Suprapubic skin (tissue), 4 donors: ENCODE results near the gene CCDC137. TPM values are rescaled to one million over a fixed set of nuclear protein-coding genes. Genes with fewer than 3 reads are reported as not detected.

Source experiments
- DNase-seq, 2 donors: peaks; one replicate each; pipeline ENCODE4 v3.0.0-alpha.2; 2019; ENCODE audit warnings: low spot score in 2 of 2
- H3K27ac ChIP-seq: fragments of 200-600 bp; sonication (generic); one replicate; pipeline ENCODE4 v1.5.1; 2019
- H3K27me3 ChIP-seq: fragments of 200-600 bp; sonication (generic); one replicate; pipeline ENCODE4 v1.5.1; 2019
- H3K36me3 ChIP-seq: fragments of 200-600 bp; sonication (generic); one replicate; pipeline ENCODE4 v1.5.1; 2019
- H3K4me1 ChIP-seq: fragments of 200-600 bp; sonication (generic); one replicate; pipeline ENCODE4 v1.5.1; 2019
- H3K4me3 ChIP-seq: fragments of 200-600 bp; sonication (generic); one replicate; pipeline ENCODE4 v1.5.1; 2019; ENCODE audit warnings: mild to moderate bottlenecking
- H3K9me3 ChIP-seq: fragments of 200-600 bp; sonication (generic); one replicate; pipeline ENCODE4 v1.5.1; 2019
- EP300 ChIP-seq: sonication (generic); formaldehyde crosslinking; IDR thresholded peaks from one replicate; pipeline ENCODE4 v1.6.1; 2017; ENCODE audit warnings: antibody characterized with exemption
- POLR2A ChIP-seq, 2 donors: fragments of 450-650 bp; IDR thresholded peaks; one replicate each; pipeline ENCODE4 v1.6.1; 2017; ENCODE audit warnings: antibody characterized with exemption in 2 of 2, mild to moderate bottlenecking in 2 of 2, moderate library complexity in 2 of 2
- POLR2AphosphoS5 ChIP-seq, 3 donors: sonication (generic); formaldehyde crosslinking; IDR thresholded peaks; one replicate each; pipeline ENCODE4 v1.6.1; 2017; ENCODE audit warnings: antibody characterized with exemption in 3 of 3
- WGBS: methylation state at CpG from one replicate; pipeline ENCODE4 v1.1.5; 2018; 5-methylcytosine and 5-hydroxymethylcytosine counted together
- total RNA-seq, 4 donors: library from RNA; depleted of rRNA; stranded (reverse); fragments of >200 nt; gene quantifications; one replicate each; pipeline ENCODE4 v1.1.0, GENCODE V29; 2016
- TF ChIP-seq, protein P1 (sequence below), 2 donors: fragments of 200-600 bp in 1 of 2; fragments of 450-650 bp in 1 of 2; sonication (generic) in 1 of 2; IDR thresholded peaks; one replicate each; pipeline ENCODE4 v1.5.1; 2016 to 2019; ENCODE audit warnings: antibody characterized with exemption in 2 of 2, mild to moderate bottlenecking in 1 of 2, moderate library complexity in 1 of 2

Gene CCDC137
- total RNA-seq, 4 donors from 2014 or later = 14.9 to 29.8 (median 24.5) TPM

DNA sequence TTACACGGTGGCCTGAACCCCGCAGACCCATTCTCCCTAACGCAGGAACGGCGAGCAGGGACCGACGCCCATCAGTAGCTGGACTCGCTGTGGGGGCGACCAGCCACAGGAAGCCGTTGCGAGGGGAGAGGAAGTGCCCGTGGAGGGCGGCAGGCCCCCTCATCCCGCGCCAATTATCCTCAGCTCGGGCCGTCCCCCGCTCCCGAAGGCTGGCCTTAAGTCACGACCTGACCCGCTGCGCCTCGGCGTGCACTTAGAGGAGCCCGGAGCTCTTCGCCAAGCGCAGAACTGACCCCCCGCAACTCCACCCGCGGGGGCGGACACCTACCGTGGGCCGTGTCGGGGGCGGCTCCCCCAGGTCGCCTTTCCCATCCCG, 16.7 kb downstream of the CCDC137 start:
- no peak for DNase-seq
- H3K4me1 ChIP-seq = peaks cover 36% of the 10 kb centered on the region
- no peak for TF ChIP-seq POLR2A (IDR thresholded peaks at IDR 0.05)
- H3K27ac ChIP-seq = peak overlapping the region; percentile 93
- H3K9me3 ChIP-seq = no peaks in the 10 kb centered on the region
- peak overlapping the region; percentile 70 for H3K4me3 ChIP-seq
- WGBS = 0% methylated on average over 11 of the region's 37 CpGs
- H3K27me3 ChIP-seq = no peaks in the 10 kb centered on the region
- peaks cover 29% of the 10 kb centered on the region for H3K36me3 ChIP-seq

DNA sequence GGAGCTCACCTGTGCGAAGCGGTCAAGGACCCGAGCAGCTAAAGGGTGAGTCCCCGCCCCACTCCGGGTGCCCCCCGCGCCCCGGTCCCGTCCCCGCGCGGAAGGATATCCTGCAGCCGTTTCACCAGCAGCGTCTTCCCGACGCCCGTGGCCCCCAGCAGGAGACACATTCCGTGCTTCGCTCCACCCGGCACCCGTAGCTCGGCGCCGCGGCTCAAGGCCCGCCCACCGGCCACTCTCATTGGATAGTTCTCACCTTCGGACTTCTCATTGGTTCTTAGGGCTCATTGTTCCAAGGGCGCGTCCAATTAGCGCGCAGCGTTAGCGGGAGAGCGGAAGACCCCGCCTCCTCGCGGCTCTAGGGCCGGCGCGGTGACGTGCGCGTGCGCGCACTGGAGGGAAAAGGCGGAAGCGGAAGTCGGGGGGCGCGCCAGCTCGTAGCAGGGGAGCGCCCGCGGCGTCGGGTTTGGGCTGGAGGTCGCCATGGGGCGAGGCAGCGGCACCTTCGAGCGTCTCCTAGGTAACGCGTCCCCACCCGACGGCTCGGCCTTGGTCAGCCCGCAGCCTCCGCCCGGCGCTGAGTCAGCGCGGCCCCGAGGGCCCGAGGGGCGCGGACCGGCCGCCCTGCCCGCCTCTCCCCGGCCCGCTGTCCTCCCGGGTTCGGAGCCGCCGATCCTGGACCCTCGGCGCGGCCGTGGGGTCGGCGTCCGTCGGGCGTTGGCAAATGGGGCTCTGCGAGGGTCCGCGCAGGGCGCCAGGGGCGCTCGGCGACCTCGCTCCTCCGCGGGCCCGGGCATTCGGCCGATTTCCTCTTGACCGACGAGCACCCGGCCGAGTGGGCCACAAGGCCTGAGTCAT, 17.3 kb downstream of the CCDC137 start, which contains the start of the genes ARL16 and HGS:
ARL16 (minus strand) TSS at position 214 of the 858 bp plus-strand sequence; CDS start at position 170, 44 bp downstream.
HGS (plus strand) TSS at position 428 of the 858 bp plus-strand sequence; CDS start at position 484, 56 bp downstream.
- peaks cover 41% of the 10 kb centered on the region for H3K4me1 ChIP-seq
- no peaks in the 10 kb centered on the region for H3K9me3 ChIP-seq
- H3K4me3 ChIP-seq = peak within 1 kb of the TSS; percentile 70
- no peaks in the 10 kb centered on the region for H3K27me3 ChIP-seq
- TF ChIP-seq POLR2AphosphoS5 (IDR thresholded peaks at IDR 0.05) (peak in 2 of 3 donors; percentile 82 to 88), POLR2A (IDR thresholded peaks at IDR 0.05) (peak in 1 of 2 donors; percentile 70), EP300 (no peak)
- TF ChIP-seq, protein P1, sequence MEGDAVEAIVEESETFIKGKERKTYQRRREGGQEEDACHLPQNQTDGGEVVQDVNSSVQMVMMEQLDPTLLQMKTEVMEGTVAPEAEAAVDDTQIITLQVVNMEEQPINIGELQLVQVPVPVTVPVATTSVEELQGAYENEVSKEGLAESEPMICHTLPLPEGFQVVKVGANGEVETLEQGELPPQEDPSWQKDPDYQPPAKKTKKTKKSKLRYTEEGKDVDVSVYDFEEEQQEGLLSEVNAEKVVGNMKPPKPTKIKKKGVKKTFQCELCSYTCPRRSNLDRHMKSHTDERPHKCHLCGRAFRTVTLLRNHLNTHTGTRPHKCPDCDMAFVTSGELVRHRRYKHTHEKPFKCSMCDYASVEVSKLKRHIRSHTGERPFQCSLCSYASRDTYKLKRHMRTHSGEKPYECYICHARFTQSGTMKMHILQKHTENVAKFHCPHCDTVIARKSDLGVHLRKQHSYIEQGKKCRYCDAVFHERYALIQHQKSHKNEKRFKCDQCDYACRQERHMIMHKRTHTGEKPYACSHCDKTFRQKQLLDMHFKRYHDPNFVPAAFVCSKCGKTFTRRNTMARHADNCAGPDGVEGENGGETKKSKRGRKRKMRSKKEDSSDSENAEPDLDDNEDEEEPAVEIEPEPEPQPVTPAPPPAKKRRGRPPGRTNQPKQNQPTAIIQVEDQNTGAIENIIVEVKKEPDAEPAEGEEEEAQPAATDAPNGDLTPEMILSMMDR (IDR thresholded peaks at IDR 0.05) = no peak
- H3K36me3 ChIP-seq = peaks cover 35% of the 10 kb centered on the region
- peak within 1 kb of the TSS; percentile 93 for H3K27ac ChIP-seq
- DNase-seq = peak; percentile 98 to 99
- WGBS = 0% methylated on average over 2 of the region's 112 CpGs

DNA sequence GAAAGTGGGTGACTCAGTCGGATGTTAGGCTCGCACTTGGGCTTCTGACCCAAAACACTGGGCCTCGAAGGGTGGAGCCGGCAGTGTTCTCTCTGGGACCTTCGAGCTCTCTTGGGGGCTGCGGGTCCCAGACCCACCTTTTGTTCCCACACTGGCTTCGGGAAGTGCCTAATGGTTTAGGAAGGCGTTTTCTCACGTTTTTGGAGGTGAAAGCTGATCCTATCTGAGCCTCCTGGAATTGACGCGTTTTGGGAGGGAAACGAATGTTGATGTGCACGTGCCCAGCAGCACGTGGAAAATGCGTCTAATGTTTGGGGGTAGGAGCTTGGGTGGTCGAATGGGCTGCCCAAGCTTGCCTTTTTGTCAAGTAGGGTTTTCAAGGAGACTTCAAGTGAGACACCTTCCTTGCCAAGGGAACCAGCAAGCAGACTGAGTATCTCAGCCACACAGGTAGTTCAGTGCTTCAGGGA, 17.9 kb downstream of the CCDC137 start:
- WGBS = 1% methylated on average over 12 of the region's 16 CpGs
- no peak for DNase-seq
- H3K4me3 ChIP-seq = peak overlapping the region; percentile 70
- no peaks in the 10 kb centered on the region for H3K9me3 ChIP-seq
- peak overlapping the region; percentile 93 for H3K27ac ChIP-seq
- peaks cover 42% of the 10 kb centered on the region for H3K36me3 ChIP-seq
- TF ChIP-seq POLR2A (IDR thresholded peaks at IDR 0.05) (no peak), POLR2AphosphoS5 (IDR thresholded peaks at IDR 0.05) (no peak), EP300 (no peak)
- TF ChIP-seq, protein P1 (IDR thresholded peaks at IDR 0.05) = no peak
- H3K4me1 ChIP-seq = peaks cover 42% of the 10 kb centered on the region
- no peaks in the 10 kb centered on the region for H3K27me3 ChIP-seq

DNA sequence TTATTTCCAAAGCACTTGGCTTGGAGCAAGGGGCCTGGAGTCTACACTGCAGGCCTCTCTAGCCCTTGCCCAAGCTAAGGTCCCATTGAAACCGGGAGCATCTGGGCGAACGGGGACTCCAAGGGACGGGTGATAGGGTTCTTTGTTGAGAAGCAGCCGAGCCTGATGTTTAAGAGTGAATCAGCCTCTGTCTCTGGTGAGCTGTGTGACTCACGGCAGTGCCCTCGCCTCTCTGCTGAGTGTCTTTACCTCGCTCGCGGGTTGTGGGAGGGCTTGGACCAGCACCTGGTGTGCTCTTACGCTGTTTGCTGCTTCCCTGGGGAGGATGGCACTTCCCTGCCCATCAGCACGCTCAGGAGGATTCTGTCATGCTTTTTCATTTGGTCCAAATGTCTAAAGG, 18.6 kb downstream of the CCDC137 start:
- WGBS = 37% methylated on average over 6 of the region's 12 CpGs
- H3K36me3 ChIP-seq = peaks cover 48% of the 10 kb centered on the region
- no peak for DNase-seq
- TF ChIP-seq EP300 (no peak), POLR2AphosphoS5 (IDR thresholded peaks at IDR 0.05) (no peak), POLR2A (IDR thresholded peaks at IDR 0.05) (no peak)
- TF ChIP-seq, protein P1 (IDR thresholded peaks at IDR 0.05) = no peak
- H3K4me1 ChIP-seq = peaks cover 42% of the 10 kb centered on the region
- H3K27ac ChIP-seq = peak overlapping the region; percentile 93
- peak overlapping the region; percentile 70 for H3K4me3 ChIP-seq
- no peaks in the 10 kb centered on the region for H3K27me3 ChIP-seq
- H3K9me3 ChIP-seq = no peaks in the 10 kb centered on the region

DNA sequence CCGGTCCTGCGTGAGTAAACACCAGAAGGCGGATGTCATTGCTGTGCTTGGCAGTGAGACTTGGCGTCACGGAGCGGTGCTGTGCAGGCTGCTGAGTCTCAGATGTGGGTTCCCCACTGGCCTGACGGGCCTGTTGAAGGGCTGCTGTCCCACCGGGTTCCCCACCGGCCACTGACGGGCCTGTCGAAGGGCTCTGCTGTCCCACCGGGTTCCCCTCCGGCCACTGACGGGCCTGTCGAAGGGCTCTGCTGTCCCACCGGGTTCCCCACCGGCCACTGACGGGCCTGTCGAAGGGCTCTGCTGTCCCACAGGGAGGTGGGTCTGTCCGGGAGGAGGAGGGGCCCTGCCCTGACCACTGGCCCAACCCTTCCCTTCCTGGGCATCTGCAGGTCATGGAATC, 20.1 kb downstream of the CCDC137 start:
- WGBS = 95% methylated on average over 16 of the region's 20 CpGs
- no peak overlapping the region for H3K4me3 ChIP-seq
- H3K27ac ChIP-seq = no peak overlapping the region
- H3K9me3 ChIP-seq = no peaks in the 10 kb centered on the region
- no peaks in the 10 kb centered on the region for H3K27me3 ChIP-seq
- peaks cover 42% of the 10 kb centered on the region for H3K4me1 ChIP-seq
- DNase-seq = no peak
- TF ChIP-seq POLR2A (IDR thresholded peaks at IDR 0.05) = no peak
- TF ChIP-seq EP300 = no peak
- TF ChIP-seq, protein P1 (IDR thresholded peaks at IDR 0.05) = no peak
- TF ChIP-seq POLR2AphosphoS5 (IDR thresholded peaks at IDR 0.05) = no peak
- H3K36me3 ChIP-seq = peaks cover 58% of the 10 kb centered on the region
